SK-N-SH (cell line): ENCODE results near the gene SV2C.

Experiments
- EZH2phosphoT487 ChIP-seq: fragments of 200-600 bp; sonication (generic); IDR thresholded peaks from 2 replicates; pipeline ENCODE4 v1.6.1; 2017; ENCODE audit warnings: low read depth, mixed run types, mild to moderate bottlenecking, antibody characterized with exemption, moderate library complexity, borderline replicate concordance
- JUND ChIP-seq: IDR thresholded peaks from 2 replicates; pipeline ENCODE4 v1.4.0; 2012
- POLR2AphosphoS5 ChIP-seq: IDR thresholded peaks from 2 replicates; pipeline ENCODE4 v1.6.1; 2012; ENCODE audit warnings: low read depth, low read length
- REST ChIP-seq: IDR thresholded peaks from 2 replicates; pipeline ENCODE4 v1.6.1; 2012; ENCODE audit warnings: mild to moderate bottlenecking, low read depth, low read length, moderate library complexity

GRCh38 chr5:76391014-76391413 is 307.8 kb downstream of the SV2C start:
- TF ChIP-seq JUND = no peak
- no peak for TF ChIP-seq REST
- no peak for TF ChIP-seq POLR2AphosphoS5
- no peak for TF ChIP-seq EZH2phosphoT487
